GM19193 (cell line): Measurements from ENCODE around the gene RWDD4.

Experiments
- POLR2A ChIP-seq: IDR thresholded peaks from 4 replicates; pipeline ENCODE4 v1.6.1; 2011; ENCODE audit not compliant: insufficient read depth, insufficient read length; ENCODE audit errors: extremely low read depth

RWDD4 gene

DNA sequence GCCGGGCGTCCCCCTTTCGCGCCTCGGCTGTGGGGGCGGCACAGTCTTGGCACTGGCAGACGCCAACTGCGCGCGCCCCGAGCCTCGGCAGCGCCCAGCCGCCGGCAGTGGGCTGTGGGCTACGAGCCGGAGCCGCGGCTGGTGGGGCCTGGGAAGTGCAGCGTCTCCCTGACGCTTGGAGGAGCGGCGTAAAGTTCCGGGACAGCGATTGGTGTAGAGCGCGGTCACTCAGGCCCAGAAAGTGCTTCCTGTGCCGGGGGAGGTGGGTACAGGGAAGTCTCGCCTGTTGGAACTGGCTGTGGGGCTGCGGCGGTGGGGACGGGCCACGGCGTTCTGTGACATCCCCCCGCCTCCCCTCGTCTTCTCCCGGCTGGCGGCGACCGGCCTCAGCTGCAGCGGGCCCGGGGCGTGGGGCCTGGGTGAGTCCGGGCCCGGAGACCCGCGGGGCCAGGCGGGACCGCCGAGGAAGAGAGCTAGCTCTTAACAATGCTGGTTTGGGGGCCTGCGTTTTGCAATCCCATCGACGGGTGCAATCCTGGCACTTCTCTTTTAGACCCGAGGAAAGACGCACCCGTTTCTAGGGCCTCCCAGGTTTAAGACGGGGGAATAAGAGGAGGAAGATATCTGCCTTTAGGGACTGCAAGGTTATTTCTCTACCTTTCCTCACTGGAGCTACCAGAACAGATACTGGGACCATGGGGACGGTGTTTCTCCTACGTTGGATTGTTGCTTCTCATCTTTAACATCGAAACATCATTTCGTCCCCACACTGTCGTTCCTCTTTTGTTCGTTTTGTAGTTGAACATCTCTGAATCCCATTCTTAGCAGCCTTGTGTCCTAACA, at the start of gene RWDD4, which contains the start of gene TRAPPC11:
RWDD4 (minus strand) TSS at position 157 of the 843 bp plus-strand sequence. CDS start 233 bp downstream, outside the sequence.
TRAPPC11 (plus strand) TSS at position 265 of the 843 bp plus-strand sequence. CDS start 4,575 bp downstream, outside the sequence.
- TF ChIP-seq POLR2A: peak; percentile 63

DNA sequence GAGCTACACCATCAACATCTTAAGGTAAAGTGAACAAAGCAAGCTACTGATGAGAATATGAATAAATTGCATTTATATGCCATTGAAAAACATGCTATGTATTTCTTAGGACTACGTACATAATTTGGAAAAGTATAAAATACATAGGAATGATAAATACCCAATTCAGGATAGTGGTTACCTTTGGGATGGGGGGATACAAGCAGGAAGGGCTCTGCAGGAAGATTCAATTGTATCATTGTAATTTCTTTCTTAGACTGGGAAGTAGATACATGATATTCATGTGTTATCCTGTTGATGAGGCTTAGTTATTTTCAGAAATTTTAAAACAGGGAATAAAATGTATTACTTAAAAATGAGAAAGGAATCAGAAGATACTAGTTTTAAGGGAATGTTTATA, 43.5 kb upstream of the RWDD4 start:
- TF ChIP-seq POLR2A: no peak

DNA sequence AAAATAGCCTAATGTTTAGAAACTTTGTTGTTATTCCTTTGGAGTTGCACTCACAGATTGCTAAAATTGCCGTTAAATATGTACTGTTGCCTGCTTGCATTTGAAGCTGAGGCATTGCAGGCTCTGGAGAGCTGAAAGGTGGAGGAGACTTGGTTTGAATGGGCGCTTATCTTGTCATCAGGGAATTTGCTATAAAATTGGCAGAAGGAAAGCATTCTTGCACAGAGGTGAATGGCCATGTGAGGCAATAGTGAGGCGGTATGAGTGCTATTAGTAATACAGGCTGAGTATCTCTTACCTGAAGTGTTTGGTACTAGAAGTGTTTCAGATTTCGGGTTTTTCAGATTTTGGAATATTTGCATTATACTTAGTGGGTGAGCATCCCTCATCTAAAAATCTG, 41.4 kb upstream of the RWDD4 start:
- no peak for TF ChIP-seq POLR2A

DNA sequence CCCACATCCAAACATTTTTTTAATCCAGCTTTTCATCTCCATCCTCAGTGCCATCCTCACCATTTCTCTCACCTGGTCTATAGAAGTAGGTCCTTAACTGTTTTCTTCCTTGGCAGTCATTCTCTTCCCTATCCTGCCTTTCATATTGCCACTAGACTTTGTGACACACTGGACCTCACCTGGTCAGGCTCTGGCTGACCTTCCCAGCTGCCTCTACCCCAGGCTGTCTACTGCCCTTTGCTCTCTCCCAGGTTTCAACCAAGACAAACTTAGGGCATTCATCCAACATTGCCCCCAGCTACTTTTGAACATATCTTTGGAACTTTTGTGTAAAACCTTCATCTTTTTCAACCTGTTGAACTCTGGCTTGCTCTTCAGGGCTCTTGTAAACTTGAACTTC, 39.9 kb upstream of the RWDD4 start:
- no peak for TF ChIP-seq POLR2A

DNA sequence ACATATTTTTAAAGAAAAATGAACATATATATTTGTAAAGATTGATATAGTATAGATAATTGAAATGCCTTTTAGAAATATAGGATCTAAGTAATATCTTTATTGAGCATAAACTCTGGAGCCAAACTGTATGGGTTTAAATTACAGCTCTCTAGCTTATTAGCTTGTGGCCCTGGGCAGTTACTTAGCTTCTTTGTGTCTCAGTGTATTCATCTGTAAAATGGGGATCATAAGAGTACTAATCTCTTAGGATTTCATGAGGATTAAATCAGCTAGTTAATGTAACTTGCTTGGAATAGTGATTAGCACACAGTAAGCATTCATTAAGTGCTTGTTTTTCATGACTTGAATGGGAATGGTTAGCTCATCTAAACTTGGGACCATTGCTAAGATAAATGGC, 32.9 kb upstream of the RWDD4 start:
- TF ChIP-seq POLR2A: no peak

- TF ChIP-seq POLR2A: no peak
These were observed 32.0 kb upstream of the RWDD4 start for GRCh38 chr4:183691006-183691405.

DNA sequence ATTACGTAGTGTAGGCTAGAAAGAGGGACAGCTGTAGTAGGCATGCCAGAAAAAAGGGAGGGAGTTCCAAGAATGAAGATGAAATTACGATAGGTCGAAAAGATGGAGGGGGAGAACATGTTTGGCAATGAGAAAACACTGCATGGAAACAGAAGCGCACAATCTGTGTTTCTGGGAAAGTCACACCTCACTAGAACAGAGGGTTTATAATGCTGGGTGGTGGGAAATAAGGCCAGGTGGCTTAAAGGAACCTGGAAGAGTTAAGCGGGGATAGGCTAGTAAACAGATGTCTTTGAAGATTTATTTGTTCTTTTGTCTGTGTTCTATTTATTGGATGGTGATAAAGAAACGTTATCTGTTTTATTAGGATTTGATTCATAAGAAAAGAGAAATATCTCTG, 29.2 kb upstream of the RWDD4 start:
- TF ChIP-seq POLR2A: no peak

- no peak for TF ChIP-seq POLR2A
These were observed 27.5 kb upstream of the RWDD4 start for GRCh38 chr4:183686461-183686860.

GRCh38 chr4:183681119-183681518, 22.1 kb upstream of the RWDD4 start:
- TF ChIP-seq POLR2A: no peak

DNA sequence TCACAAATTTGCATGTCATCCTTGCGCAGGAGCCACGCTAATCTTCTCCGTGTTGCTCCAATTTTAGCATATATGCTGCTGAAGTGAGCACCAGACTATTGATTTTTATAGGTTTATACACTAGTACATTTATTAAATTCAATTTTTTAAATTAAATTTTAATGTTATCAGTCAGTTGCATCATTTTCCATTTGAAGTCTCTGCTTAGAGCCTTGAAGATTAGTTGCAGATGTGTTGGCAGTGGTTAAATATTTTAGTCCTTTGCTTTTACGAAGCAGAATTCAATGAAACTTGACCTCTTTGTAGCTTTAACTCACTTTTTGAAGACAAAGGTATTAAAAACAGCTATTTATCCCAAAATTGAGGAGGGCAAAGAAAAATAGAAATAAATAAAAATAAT, 16.6 kb upstream of the RWDD4 start:
- TF ChIP-seq POLR2A: no peak

DNA sequence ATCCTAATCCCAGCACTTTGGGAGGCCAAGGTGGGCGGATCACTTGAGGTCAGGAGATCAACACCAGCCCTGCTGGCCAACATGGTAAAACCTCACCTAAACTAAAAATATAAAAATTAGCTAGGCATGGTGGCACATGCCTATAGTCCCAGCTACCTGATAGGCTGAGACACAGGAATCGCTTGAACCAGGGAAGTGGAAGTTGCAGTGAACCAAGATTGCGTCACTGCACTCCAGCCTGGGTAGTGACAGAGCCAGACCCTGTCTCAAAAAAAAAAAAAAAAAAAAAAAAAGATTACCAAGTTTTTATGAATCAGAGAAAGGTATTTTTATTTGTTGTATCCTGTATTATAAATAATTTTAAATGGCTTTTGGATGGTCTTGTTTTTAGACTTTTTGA, 15.2 kb upstream of the RWDD4 start:
- TF ChIP-seq POLR2A: no peak

DNA sequence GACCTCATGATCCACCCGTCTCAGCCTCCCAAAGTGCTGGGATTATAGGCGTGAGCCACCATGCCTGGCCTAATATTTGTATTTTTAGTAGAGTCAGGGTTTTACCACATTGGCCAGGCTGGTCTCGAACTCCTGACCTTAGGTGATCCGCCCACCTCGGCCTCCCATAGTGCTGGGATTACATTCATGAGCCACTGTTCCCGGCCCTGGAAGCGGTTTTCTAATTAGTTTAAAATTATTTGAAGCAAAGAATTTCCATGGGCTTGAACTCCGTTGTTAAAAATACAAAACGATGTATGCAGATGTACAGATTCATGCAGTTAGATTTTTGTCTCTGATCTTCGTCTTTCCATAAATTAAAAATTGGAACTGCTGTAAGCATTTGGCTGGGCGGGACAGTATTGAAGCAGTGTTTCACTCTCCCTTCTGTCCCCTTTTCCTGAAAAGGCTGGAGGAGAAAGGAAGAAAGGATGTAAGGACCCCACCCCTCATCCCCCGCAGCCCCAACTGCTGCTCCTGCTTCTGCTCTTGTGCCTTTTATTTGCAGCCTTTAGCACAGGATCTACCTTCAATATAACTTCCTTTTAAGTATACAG, 12.1 kb upstream of the RWDD4 start:
- TF ChIP-seq POLR2A: no peak

- no peak for TF ChIP-seq POLR2A
These were observed 11.3 kb upstream of the RWDD4 start for GRCh38 chr4:183670251-183670650.

DNA sequence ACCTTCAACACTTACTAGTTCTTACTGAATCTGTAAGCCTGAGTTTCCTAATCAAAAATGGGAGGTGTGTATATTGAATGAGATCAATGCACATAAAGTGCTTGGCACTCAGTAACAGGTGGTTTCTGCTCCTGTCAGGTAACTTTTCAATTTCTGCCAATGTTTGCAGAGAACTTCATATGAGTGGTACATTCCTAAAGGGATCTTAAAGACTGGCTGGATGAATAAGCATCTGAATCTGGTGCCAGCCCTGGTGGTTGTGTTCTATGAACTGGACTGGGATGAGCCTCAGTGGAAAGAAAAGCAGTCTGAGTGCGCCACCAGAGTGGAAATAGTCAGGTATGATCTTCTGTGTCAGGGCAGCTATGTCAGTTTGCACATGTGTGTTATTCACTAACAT, 7.1 kb upstream of the RWDD4 start:
- TF ChIP-seq POLR2A: no peak

- no peak for TF ChIP-seq POLR2A
These were observed 872 bp upstream of the RWDD4 start for GRCh38 chr4:183659872-183660242.

DNA sequence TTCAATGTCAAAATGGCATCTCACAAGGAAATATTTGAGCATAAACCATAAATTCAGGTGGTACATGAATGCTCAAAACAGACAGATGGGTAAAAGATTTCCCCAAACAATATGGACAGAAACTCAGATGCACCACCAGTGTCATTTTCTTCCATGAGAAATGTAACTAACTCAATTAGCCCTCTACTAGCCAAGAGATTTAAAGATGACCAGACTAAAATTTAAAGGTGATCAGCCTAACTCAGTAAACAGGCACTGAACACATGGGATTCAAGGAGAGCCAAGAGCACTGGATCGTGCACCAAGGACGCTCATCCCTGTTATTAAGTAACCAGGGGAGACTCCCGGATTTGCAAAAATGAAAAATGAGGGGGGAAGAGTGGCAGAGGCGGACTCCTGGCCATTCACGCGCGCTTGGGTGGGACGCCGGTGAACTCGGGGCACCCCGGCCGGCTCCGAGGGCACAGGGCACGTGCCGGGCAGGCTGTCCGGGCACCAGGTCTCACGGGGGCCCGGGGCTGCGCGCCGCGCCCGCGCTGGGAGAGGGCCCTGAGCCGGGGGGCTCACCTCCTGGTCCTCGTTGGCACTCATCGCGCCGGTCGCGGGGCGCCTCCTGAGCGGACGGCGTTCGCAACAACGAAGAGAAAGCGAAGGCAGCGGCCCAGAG, 490 bp downstream of the RWDD4 start:
- TF ChIP-seq POLR2A: no peak
